ENCODE data around the gene DMRT1. TPM values are rescaled to one million over a fixed set of nuclear protein-coding genes. Genes with fewer than 3 reads are reported as not detected.

Gene DMRT1
- total and polyA plus RNA-seq, 9 of the 15 experiments (the other 6 are each of a cell fraction or from before 2014, with no cell fraction given), result not detected

DNA sequence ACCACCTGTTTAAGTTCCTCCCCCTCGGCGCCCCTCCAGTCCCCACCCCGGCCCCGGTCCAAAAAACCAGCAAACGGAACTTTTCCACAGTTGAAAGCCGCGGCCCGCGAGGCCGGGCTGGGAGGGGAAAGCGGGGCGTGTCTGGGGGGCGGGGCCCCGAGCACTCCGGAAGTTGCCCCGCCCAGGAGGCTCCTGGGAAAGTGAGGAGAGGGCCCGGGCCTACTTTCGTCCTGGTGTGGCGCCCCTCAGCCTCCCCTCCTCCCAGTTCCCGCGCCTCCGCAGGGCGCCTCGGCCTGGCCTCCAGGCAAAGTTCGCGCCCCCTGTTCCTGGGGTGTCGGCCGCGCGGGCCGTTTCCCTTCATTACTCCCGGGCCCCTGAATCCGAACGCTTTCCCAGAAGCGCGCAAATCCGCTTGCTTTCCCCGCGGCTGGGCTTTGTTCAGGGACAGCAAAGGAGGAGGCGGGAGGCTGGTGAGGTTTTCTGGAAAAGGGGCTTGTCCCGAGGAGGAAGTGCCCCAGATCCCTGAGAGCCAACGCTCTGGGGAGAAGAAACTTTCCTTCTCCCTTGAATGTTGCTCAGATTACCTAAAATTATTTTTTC, 130.5 kb downstream of the DMRT1 start (continued):
- TF ChIP-seq, protein P1, sequence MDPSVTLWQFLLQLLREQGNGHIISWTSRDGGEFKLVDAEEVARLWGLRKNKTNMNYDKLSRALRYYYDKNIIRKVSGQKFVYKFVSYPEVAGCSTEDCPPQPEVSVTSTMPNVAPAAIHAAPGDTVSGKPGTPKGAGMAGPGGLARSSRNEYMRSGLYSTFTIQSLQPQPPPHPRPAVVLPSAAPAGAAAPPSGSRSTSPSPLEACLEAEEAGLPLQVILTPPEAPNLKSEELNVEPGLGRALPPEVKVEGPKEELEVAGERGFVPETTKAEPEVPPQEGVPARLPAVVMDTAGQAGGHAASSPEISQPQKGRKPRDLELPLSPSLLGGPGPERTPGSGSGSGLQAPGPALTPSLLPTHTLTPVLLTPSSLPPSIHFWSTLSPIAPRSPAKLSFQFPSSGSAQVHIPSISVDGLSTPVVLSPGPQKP (CRISPR knock-in tag; IDR thresholded peaks at IDR 0.05), result no peak
- no peak for TF ChIP-seq HDAC3 (IDR thresholded peaks at IDR 0.05; ENCODE audit: borderline replicate concordance, partially characterized antibody)

DNA sequence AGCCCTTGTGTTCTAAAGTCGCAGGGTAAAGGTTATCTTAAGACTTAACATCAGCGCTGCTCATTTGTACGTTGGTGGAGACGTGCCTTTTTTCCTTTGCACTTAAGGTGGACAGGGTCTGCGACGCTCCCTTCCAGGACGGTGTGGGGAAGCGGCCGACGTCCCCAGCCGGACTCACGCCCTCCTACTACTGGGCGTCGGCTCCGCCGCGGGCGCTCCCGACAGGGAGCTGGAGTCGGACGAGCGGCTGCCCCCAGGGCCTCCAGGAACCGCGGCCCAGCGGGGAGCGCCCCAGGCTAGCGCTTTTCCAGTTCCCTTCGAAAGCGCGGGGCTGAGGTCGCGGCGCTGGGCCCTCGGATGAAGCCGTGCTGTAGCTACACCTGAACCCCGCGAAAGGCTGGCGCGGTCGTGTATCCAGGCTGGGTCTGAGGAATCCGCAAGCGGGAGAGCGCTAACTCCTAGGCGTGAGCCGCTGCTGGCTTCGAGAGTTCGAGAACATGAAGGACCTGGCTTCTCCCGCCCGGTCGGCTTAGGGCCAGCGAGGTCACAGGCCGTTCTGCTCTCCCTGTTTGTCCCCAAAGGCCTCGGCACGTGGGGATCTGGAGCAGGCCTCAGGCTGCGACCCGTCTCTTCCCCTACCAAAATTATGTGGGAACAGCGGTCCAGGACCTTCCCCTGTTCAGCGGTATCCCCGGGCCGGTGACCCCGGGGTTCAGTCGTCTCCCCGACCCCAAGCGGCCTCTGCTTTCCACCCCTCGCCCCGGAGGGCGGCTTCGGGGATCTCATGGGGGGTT, 131.2 kb downstream of the DMRT1 start:
- H3K36me3 ChIP-seq (ENCODE audit: control insufficient read depth, insufficient read depth, low read length), result no peaks in the 10 kb centered on the region
- no peaks in the 10 kb centered on the region for H3K9me3 ChIP-seq (replicated peaks; ENCODE audit: control insufficient read depth, insufficient read depth, low read depth, low read length)
- no peak overlapping the region for H3K4me3 ChIP-seq
- H3K27me3 ChIP-seq (ENCODE audit: control insufficient read depth in 2 of 2, insufficient read depth in 2 of 2, low read length in 2 of 2), result peaks cover 0 to 31% of the 10 kb centered on the region in 2 experiments; a peak in 2 of 5 replicates
- no peak overlapping the region for H3K4me2 ChIP-seq (ENCODE audit: insufficient read depth, low read length)
- H3K9ac ChIP-seq (ENCODE audit: insufficient read depth in 1 of 2, low read depth in 2 of 2, low read length in 2 of 2), result no peak overlapping the region
- no peak for ATAC-seq
- no TSS peak for BruUV-seq (replicated peaks)
- TF ChIP-seq, protein P2, sequence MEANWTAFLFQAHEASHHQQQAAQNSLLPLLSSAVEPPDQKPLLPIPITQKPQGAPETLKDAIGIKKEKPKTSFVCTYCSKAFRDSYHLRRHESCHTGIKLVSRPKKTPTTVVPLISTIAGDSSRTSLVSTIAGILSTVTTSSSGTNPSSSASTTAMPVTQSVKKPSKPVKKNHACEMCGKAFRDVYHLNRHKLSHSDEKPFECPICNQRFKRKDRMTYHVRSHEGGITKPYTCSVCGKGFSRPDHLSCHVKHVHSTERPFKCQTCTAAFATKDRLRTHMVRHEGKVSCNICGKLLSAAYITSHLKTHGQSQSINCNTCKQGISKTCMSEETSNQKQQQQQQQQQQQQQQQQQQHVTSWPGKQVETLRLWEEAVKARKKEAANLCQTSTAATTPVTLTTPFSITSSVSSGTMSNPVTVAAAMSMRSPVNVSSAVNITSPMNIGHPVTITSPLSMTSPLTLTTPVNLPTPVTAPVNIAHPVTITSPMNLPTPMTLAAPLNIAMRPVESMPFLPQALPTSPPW (CRISPR knock-in tag; IDR thresholded peaks at IDR 0.05), result no peak
- no peak for TF ChIP-seq IFI16 (CRISPR knock-in tag; IDR thresholded peaks at IDR 0.05)
- TF ChIP-seq MAZ (CRISPR knock-in tag; conservative IDR thresholded peaks at IDR 0.05 in 1 of 2, IDR thresholded peaks at IDR 0.05 in 1 of 2), result no peak
- no peak for TF ChIP-seq ZSCAN29 (IDR thresholded peaks at IDR 0.05)
- intact Hi-C loops (cut with micrococcal nuclease) (no loop called here), in situ Hi-C loops (cut with MboI) (no loop called here)
- 25% methylated on average over 15 of the region's 68 CpGs for WGBS (ENCODE audit: insufficient coverage, low coverage, missing lambda C conversion rate)
- no peaks in the 10 kb centered on the region; a peak in 1 of 5 replicates for H3K4me1 ChIP-seq (replicated peaks in 1 of 2; ENCODE audit: control insufficient read depth in 2 of 2, insufficient read depth in 2 of 2, low read length in 2 of 2)
- no peaks in the 10 kb centered on the region for H3K9me1 ChIP-seq (ENCODE audit: control insufficient read depth, insufficient read depth, low read length)
- no peaks in the 10 kb centered on the region for H4K20me1 ChIP-seq (replicated peaks; ENCODE audit: control insufficient read depth, insufficient read depth, low read length)
- POLR2A ChIA-PET, result no interaction called here
- H2AFZ ChIP-seq (ENCODE audit: low read depth, low read length), result no peak overlapping the region
- CTCF ChIA-PET (ENCODE audit: low intra/inter-chr PET ratio), result no interaction called here
- no peaks in the 10 kb centered on the region for H3K79me2 ChIP-seq (ENCODE audit: control insufficient read depth, insufficient read depth, low read length)
- H3K27ac ChIP-seq (ENCODE audit: extremely low read depth, low read depth, low read length), result no peak overlapping the region
- FAIRE-seq, result no peak
- no peak for DNase-seq (ENCODE audit: extremely low read depth in 1 of 4, low spot score in 3 of 4)

All from K562 (cell line).